Activated CD4-positive, alpha-beta T cell treated with anti-CD3 and anti-CD28 coated beads for 48 hours (primary cell): ENCODE data around the gene GKN2.
"Not testable (repeated sequence)": the region's sequence is repeated elsewhere in the genome, so short reads cannot be mapped to it uniquely, and the experiment has no call there.

Experiments used
- DNase-seq: peaks from one replicate; pipeline ENCODE4 v3.0.0-alpha.2; 2020

GKN2 gene

DNA sequence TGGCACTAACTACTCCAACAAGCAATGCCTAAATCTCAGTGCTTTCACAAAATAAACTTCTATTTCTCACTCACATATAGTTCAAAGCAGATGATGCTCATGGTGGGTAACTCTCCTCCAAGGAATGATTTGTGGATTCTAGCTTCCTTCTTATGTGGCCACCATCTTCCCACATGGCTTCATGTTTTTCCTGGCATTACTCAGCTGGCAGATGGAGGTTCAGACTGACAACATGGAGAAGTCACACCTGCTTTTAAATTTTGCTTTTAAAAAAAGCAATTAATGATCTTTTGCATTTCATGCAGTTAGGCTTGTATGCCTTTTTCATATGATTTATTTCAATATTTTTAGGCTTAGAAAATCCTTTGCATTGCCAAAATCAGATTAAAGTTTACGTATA lies 6.3 kb upstream of the GKN2 start:
- DNase-seq: no peak

- not testable (repeated sequence) for DNase-seq
Measured at GRCh38 chr2:68955432-68955831, 2.7 kb upstream of the GKN2 start.

- no peak for DNase-seq
Measured at GRCh38 chr2:68951899-68952298, 794 bp downstream of the GKN2 start.

DNA sequence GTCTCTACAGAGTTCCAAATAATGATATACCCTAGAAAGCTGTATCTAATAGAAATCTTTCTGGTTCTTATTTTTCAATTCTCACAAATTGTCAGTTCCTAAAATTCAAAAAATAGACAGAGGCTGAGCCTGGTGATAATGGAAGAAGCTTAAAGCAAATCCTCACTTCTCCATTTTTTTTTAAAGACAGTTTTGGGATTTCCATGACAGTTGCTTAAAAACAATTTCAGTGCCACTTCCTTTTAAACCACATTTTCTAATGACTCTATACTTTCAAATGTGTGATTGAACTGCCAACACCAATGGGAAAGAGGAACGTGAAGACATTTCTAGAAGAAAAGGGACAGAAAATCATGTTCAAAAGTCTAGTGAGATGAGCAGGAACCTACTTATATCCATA lies 4.0 kb downstream of the GKN2 start:
- no peak for DNase-seq

DNA sequence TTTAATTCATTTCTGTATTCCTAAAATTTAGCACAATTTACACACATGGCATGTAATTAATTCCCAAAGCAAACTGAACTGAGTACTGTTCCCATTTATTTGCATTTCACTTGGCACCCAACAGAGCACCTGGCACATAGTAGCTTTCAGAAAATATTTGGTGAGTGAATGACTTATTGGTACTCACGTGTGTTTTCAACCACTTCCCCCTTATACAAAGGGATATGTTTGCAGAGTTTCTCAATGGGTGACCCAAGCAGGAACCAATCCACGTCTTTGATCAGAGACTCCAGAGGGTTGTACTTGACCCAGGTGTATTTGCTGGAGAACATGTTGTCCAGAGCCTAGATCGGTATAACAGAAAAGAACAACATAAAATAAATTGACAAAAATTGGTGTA lies 6.6 kb downstream of the GKN2 start:
- no peak for DNase-seq

DNA sequence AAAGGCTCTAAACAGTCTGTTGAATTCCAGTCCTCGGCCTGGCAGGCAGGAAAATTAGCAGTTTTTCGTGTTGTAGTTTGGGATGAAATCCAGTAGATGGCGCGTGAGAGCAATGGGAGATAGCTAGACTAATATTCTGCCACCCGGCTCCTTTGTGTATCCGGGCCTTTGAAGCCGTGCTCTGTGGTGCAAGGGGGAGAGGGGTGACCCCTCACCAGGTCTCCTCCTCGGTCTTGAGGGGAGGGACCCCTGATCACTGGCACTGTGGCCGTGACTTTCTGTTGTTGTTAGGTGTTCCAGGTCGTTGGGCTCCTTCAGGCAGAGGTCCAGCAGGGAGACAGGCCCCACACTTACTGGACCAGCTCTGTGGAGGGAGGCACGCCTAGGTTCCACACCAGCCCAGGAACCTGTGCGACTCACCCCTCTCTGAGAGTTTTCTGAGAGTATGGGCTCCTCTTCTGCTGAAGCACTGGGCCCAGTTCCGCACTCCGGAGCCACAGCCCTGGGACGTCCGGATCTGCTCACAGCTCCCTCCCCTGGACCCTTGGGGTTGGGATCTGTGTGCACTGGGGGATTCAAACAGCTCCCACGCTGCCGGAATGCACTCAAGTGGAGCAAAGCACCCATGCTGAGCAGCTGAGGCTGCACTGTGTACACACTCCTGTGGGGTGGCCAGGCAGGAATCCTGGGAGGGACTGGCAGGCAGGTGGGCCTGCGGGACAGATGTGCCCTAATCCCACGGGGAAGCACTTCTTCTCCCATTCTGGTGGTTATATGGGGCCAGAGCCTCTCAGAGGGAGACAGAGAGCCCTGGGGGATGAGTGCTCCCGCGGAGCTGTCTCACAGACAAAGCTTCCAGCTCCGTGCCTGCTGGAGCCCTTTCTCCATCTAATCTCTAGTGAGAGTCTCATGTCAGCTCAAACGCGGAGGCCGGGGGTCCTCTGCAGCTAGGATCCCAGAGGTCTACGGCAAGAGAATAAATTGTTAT lies 8.8 kb downstream of the GKN2 start:
- peak; percentile 63 for DNase-seq

DNA sequence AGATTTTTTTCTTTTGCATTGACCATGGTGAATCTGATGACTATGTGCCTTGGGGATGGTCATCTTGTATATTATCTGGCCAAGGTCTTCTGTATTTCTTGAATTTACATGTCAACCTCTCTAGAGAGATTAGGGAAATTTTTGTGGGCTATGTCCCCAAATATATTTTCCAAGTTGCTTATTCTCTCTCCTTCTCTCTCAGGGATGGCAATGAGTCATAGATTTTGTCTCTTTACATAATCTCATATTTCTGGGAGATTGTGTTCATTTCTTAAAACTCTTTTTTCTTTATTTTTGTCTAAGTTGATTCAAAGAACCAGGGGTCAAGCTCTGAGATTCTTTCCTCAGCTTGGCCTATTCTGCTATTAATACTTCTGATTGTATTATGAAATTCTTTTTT lies 9.9 kb downstream of the GKN2 start:
- no peak for DNase-seq

DNA sequence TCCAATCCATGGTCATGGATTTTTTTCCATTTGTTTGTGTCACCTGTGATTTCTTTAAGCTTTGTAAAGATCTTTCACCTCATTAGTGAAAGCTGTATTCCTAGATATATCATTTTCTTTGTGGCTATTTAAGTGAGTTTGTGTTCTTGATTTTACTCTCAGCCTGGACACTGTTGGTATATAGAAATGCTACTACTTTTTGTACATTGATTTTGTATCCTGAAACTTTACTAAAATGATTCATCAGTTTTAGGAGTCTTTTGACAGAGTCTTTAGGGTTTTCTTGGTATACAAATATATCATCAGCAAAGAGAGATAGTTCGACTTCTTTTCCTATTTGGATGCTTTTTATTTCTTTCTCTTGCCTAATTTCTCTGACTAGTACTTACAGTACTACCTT lies 12.3 kb downstream of the GKN2 start:
- no peak for DNase-seq

DNA sequence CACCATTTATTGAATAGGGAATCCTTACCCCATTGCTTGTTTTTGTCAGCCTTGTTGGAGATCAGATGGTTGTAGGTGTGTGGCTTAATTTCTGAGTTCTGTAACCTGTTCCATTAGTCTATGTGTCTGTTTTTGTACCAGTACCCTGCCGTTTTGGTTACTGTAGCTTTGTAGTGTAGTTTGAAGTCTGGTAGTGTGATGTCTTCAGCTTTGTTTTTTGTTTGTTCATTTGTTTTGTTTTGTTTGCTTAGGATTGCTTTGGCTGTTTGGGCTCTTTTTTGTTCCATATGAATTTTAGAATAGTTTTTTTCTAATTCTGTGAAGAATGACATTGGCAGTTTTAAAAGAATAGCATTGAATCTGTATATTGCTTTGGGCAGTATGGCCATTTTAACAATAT lies 12.7 kb downstream of the GKN2 start:
- no peak for DNase-seq

GRCh38 chr2:68938938-68939337 lies 13.8 kb downstream of the GKN2 start:
- DNase-seq: no peak

DNA sequence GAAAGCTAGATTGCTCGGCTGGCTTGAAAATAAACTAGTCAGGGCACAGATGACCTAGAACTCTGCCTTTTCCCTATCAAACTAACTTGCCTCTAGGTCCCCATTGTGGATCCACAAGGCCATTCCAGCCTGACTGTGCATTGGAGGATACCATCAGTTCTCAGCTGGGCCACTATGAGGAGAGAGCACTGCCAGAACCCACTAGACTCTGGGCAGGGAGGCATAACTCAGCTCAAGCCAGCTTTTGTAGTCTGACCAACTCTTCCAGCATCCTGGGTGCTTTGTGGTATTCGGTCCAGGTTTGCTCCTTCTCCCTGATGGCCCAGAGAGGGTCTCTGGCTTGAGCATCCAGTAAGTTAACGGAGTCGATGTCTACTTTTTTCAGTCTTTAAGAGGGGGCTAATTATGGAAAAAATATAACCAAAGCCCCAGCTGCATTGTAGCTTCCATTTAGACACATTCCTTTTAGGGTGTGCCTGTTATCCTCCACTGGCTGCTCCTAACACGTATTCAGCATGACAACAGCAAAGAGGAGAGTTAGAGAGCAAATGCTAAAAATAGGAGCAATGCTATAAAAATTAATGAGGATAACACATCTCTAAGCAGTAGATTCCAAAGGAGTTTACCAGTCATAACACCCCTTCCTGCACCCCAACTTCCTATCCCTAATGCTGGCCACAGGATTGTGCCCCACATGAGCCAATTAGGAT lies 15.2 kb downstream of the GKN2 start:
- DNase-seq: no peak

- no peak for DNase-seq
Measured at GRCh38 chr2:68936889-68937288, 15.8 kb downstream of the GKN2 start.

GRCh38 chr2:68936427-68936826 lies 16.3 kb downstream of the GKN2 start:
- DNase-seq: no peak

DNA sequence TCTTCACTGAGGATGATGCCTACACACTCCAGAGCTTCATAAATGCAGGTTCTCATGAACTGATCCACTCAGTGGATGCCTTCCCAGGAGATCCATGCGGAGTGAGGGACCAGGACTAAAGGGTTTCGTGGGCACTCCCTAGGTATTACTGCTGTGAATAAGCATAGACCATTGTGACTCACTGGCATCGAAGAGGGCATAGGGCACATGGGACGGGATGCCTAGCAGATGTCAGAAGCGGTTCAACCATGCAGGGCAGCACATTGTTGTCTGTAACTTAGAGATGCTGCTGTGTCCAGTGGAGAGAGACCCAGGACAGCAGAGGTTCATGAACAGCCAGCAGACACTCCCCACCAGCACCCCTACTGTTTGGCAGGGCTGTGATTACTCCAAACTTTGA lies 17.2 kb downstream of the GKN2 start:
- no peak for DNase-seq

GRCh38 chr2:68934021-68934420 lies 18.7 kb downstream of the GKN2 start:
- DNase-seq: no peak

DNA sequence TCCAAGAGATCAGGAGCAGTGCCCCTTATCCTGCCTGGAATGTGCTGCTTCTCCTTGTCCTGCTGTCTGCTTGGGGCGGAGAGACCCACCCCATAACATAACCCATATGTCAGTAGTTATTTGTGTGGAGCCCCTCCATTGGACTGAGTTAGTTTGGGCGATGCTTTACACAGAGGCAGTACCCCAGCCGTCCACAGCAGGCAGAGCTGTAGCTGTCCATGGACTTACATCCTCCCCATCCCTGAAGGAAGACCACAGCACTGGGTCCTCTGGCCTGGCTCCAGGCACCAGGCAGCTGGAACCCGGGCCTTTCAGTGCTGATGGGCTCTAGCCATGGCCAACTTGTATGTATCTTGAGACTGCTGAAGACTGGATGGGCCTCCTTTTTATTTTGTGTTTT lies 20.3 kb downstream of the GKN2 start:
- DNase-seq: no peak

DNA sequence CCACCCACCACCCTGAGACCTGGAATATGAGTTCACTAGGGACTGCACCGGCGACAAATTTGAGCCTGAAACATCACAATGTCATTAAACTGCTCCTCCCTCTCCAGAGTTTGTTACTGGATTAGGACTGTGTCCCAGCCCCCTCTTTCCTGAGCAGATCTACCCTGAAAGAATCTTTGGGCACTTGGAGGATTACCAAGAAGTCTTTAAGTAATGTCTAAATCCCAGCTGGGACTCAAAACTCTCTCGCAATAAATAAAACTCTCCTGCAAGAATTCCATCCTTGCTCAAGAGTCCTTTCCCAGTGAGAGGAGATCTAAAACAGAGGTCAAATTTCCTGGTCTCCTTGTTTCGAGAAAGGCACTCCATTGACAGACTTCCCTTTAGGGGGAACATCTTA lies 20.9 kb downstream of the GKN2 start:
- DNase-seq: no peak

GRCh38 chr2:68931149-68931711 lies 21.5 kb downstream of the GKN2 start:
- DNase-seq: no peak

DNA sequence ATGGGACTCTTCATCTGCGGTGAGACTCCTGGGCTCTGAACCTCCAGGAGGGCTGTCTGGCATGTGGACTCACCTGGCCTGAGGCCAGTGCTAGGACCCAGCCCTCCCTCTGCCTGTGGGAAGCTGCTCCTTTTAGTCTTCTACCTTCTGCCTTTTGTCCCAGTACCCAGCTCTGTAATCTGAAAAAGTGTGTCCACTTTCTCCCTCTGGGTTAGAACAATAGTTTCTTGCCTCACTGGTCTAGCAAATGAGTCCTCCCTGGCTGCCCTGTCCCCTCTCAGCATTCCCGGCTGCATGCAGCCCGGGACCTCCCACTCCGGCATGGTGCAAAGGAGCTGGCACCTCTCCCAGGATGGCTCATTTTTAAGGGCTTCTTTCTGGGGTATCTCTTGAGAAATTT lies 25.9 kb downstream of the GKN2 start:
- no peak for DNase-seq

GRCh38 chr2:68925295-68925896 lies 27.3 kb downstream of the GKN2 start:
- peak; percentile 61 for DNase-seq

DNA sequence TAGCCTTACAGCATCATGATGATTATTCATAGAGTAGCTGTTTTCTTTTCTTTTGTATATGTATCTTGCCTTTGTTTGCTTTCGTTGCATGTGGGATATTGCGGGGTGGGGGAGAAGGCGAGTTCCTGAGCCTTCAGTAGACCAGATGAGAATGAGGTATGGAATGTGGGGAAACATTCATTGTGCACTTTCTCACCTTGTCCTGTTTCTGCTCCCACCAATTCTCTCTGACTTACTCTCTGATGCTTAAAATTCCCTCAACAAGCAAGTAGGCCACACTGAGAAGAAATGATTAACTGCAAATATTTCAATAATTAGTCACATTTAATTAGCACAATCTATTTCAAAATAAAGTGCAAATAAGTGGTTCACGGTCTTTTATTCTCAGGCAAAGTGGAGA lies 31.0 kb downstream of the GKN2 start:
- DNase-seq: no peak

DNA sequence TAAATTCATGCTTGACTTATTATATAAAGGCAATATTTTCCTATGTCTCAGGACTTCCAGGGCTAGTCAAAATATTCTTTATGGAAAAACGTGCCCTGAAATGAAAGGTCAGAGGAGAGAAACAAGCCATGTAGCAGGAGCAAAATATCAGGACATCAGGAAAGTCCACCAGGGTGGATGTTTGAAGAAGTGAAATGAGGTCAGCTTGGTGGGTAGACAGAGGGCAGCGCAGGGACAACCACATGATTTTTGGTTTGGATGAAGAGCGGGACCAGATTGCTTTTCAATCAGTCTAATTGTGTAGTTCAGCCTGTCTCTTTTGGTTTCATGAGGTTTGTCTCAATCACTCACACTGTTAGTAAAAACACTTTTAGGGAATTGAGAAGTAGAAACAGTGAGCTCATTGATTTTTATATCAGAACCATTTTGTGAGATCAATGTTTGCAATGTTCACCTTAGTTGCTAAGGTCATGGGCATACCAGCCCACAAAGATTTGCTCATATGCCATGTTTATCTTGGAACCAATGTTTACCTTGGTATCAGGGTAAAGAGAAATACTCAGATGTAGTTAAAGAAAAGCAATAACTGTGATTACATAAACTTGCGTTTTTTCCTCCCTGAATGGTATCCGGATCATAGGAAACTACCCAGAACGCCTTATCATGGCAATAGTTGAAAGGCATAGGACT lies 32.1 kb downstream of the GKN2 start:
- no peak for DNase-seq

DNA sequence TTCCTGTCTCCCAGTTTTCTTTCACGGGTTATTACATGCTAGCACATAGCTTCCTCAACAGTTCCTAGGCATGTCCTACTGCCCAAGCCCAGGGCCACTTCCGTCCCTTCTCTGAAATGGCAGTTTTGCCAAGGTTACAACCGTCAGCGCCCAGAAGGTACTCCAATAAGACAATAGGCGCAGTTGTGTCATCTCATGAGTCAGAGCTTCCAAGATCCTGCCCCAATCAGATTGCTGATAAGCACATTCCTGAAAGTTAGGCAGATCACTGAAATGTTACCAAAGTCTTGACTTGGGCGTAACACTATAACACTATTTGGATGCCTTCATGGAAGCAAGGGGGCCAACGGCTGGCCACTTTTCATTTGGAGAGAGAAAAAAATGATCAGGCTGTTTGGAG lies 34.2 kb downstream of the GKN2 start:
- DNase-seq: no peak
